GM21825 (cell line): Measurements from ENCODE around the gene KCNG2.

Experiments used
- ATAC-seq: cut with Tn5 transposase; IDR thresholded peaks from one replicate; pipeline ENCODE4 v1.9.1; 2021; ENCODE audit warnings: mild to moderate bottlenecking, moderate library complexity; ENCODE audit not compliant: unreplicated experiment

Gene KCNG2

DNA sequence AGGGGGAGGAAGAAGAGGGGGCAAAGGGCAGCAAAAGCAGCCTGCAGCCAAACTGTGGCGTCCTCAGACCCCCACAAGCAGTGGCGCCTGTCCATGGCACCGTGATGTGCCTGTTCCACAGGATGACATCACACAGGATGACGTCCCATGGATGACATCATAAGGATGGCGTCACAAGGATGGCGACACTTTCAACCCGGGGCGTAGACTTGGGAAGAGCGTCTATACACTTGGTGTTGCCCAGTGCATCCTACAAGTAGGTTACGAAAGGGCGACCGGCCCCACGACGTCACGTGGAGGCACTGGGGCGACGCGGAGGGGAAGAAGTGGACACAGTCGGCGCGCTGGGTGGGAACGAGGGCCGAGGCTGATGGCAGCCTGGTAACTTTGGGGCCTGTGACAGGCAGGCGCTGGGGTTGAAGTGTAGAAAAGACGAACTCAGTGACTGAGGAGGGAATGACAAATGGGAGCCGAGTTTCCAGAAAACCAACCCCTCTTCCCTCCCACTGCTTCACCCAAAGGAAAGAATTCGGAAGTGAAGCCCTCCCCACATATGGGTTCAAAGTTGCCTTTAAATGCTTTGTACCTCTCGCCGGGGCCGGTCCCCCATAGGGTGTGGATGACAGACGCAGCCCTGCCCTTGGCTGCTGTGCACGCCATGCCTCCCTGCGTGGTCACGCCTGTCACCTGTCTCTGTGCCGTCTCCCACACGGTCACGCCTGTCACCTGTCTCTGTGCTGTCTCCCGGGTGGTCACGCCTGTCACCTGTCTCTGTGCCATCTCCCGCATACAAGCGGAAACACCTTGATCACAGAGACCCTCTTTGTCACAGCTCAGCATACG lies 13.4 kb upstream of the KCNG2 start:
- no peak for ATAC-seq

- no peak for ATAC-seq
Observed at GRCh38 chr18:79784965-79785770, 12.6 kb upstream of the KCNG2 start.

GRCh38 chr18:79785831-79786230 lies 11.9 kb upstream of the KCNG2 start:
- no peak for ATAC-seq

DNA sequence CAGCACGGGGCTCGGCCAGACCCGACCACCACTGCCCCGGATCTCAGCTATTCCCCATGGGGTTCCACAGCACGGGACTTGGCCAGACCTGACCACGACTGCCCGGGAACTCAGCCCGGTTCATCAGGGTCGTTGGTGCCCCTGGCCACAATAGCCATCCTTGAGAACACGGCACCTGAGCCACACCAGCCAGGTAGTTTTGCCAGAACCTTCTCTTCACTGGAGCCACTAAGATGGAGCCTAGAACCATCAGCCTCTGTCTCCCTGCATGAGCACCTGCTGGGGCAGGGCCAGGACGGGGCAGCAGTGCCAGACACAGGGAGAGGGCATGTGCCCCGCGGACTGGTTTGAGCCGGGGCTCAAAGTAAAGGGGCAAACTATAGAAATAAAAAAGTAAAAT lies 11.4 kb upstream of the KCNG2 start:
- no peak for ATAC-seq

DNA sequence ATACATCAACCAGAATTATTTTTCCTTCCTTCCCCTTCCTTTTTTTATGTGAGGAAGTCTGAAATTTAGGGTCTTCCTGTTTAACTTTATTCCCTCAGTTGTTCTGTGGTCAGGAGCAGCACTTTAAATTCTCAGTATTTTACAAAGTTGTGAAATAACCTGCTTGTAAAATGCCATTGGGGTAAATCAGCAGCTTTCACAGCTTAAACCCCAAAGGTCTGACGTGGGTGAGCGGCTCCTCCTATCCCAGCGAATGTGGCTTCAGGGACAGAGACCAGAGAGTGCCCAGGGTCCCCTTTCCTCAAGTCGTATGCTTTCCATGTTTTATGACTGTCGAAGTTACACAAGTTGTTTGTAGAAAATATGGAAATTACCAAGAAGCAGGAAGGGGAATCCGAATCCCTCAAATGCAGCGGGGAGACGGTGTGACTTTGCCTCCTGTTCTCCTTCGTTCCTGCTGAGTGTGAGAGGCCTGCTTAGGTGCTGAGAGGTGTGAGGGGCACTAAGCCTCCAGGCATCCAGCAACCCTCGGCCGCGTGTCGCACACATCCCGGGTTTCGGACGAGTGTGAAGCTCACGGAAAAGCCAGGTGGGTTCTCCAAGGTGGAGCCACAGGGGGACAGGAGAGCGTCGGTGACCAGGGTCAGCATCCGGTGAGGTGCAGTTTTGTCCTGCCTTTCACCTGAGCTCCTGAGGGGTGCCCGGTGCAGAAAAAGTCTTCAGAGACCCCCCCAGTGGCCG lies 10.8 kb upstream of the KCNG2 start:
- ATAC-seq = no peak

DNA sequence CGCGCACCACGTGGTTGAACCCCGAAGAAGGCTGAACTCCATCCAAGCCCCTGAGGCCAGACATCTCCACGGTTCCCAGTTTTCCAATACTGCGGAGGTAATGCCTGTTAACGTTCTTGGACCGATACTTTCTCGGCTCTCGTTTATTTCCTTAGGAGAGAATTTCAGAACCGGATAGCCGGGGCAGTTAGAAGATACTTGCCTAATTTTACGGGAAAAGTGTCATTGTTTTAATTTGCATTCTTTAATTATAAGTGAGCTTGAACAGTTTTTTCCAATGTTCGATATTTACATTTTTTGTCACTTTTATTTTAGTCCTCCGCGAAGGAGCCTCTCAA lies 10.2 kb upstream of the KCNG2 start:
- no peak for ATAC-seq

DNA sequence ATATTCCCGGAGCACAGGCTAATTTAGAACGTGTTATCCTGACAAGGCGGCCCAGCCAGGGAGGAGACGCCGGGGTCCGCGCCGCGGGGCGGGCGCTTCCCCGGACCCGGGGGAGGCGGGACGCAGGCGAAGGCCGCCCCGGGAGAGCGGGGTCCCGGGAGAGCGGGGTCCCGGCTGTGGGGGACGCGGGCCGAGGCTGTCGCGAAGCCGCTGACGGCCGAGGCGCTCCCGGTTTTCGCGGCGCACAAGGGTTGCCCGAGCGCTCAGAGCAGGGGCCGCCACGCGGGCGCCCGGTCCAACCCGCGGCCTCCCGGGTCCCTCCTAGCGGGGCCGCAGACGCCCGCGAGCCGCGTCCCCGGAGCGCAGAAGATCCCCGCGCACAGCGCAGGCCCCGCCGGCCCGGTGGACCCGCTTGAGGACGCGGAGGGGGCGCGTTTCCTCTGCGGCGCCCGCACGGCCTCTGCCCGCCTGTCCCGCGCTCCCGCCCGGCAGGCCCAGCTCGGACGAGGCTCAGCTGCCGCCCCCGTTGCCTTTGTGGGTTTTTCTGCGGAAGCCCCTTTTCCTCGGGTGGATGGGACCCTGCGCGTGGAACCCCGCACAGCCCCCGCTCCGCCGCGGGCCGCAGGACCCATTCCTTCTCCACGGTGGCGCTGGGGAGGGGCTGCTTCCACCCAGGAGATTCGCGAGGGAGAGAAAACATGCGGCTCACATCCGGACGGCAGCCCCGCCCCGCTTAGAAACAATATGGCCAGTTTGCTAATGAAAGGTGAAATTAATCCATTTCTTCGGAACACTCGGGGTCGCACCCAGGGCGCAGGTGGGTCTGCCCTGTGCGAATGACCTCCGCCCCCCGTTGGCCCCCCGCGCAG lies 9.6 kb upstream of the KCNG2 start:
- ATAC-seq = no peak

- no peak for ATAC-seq
Observed at GRCh38 chr18:79788734-79789085, 9.0 kb upstream of the KCNG2 start.

DNA sequence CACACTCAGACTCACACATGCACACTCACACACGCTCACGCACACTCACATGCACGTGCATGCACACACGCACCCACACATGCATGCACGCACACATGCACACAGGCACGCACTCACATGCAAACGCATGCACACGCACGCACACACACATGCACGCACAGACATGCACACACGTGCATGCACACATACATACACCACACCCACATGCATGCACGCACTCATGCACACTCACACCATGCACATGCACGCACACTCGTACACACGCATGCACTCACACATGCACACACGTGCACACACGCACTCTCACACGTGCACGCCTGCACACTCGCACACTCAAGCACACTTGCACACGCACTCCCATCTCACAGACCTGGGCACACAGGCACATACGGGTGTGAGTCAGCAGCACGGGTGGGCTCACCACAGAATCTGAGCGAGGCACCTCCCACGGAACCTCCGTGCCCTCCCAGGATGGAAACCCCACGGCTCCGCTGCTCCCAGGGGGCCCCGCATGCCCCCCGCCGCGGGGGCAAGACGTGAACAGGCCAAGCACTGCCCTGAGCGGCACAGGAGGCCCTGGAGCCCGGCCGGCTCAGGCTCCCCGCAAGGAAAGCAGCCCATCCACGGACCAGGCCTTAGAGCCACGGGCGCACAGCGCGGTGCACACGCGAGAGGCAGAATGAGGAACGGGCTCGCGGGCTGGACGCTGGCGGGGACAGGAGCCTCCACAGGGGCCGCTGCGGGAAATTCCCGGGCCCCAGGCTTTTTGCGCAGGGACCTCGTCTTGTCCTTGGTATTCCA lies 8.4 kb upstream of the KCNG2 start:
- ATAC-seq = no peak

DNA sequence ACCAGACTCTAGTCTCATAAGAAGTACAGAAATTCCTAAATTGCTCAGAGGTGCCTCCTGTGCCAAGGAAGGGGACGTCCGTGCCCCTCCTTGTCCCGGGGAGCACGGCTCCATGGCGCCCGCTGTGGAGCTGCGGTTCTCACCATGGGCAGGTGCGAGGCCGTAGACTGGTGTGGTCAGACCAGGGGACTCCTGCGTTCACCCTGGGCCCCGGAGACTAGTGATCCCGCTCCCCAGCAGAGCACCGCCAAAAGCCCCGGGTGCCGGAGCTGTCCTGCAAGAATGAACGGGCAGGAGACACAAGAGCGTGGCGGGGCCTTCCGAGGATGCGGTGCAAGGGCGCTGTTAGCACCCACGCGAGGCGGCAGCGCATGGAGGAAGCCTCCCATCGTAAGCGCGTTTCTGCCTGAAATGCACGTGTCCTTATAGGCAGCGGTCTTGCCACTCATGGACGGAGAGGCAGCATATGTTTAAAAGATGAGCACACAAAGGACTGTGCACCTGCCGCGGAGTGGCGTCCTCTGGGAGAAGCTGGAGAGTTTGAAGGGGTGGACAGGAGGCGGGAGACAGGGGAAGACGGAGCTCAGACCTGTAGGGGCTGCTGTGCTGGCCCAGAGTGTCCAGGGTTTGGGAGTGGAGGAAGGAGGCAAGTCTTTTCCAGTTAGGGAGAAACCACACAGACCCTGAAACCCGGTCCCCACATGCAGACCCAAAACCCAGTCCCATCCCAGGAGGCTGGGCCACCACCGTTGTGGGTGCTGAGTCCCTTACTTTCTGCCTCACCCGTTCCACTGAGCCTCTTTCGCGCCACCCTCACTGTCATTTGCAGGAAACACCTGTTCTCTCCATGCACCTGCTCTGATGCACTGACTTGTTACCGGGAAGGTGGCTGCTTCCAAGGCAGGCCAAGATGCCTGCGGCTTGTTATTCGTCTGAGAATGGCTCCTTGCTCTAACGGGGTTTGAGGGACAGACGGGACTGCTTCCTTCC lies 7.5 kb upstream of the KCNG2 start:
- ATAC-seq = no peak

GRCh38 chr18:79790996-79791972 lies 6.5 kb upstream of the KCNG2 start:
- no peak for ATAC-seq

DNA sequence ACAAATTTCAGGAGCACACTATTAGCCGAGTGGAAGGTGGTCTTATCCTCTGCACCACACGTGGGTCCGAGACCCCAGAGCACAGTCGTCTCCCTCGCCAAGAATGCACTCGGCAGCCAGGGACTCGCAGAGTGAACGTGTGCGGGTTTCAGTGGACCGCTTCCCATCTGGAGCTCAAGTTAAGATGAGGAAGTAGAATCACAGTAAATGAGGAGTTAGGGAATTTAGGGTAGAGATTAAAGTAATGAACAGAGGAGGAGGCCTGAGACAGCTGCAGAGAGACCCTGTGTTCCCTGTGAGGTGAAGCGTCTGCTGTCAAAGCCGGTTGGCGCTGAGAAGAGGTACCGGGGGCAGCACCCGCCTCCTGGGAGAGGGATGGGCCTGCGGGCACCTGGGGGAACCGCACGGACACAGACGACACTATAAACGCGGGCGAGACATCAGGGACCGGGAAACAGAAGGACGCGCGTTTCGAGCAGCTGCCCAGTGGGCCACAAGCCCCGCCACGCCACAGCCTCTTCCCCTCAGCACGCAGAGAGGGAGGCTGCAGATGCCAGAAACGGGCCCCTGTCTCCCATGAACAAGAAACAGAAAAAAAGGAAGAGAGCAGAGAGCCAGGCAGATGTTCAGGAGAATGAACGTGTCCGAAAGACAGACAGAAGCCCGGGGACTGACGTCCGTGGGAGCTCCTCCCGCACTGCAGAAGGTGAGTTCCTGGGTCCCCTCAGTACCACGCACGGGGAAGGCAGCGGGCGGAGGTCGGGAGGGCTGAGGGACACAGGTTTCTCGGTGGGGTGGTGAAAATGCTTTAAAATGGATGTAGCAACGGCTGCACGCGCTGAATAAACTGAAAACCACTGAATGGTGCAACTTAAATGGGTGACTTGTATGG lies 5.4 kb upstream of the KCNG2 start:
- ATAC-seq = no peak

GRCh38 chr18:79792988-79793355 lies 4.8 kb upstream of the KCNG2 start:
- ATAC-seq = no peak

DNA sequence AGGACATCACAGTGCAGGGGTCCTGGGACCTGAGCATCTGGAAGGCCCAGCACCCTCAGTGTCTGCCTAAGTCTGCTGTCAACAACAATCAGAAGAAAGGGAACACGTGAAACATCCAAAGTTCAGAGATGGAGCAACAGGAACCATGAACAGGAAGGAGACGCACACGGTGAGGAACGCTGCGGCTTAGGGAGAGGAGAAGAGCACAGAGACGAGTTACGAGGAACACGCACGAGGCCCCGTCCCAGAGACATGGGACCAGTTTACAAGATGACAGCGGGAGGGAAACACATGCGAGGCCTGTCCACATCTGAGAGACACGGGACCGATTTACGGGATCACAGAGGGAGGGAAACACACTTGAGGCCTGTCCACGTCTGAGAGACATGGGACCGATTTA lies 2.9 kb upstream of the KCNG2 start:
- no peak for ATAC-seq

DNA sequence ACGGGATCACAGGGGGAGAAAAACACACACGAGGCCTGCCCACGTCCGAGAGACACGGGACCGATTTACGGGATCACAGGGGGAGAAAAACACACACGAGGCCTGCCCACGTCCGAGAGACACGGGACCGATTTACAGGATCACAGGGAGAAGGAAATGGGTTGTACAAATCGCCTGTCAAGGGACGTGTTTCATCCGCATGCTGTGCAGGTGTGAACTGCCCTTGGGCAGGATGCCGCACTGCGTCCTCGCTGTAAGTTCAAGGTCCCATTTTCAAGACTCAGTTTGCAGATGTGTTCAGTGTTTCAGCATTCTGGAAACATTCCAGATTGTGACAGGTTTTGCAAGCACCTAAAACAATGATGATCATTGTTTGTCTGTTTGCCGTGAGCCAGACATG lies 2.3 kb upstream of the KCNG2 start:
- ATAC-seq = no peak

GRCh38 chr18:79796016-79796415 lies 1.7 kb upstream of the KCNG2 start:
- ATAC-seq = no peak
